WTC11 (cell line): ENCODE data around the gene CRBN. TPM values are rescaled to one million over a fixed set of nuclear protein-coding genes. Genes with fewer than 3 reads are reported as not detected.

Experiments
- ATAC-seq: fragments of 200-7000 bp; cut with Tn5 transposase; 2 replicates; pipeline ENCODE4 v1.10.0; 2021; ENCODE audit warnings: mild to moderate bottlenecking, moderate library complexity
- CTCF ChIA-PET: fragments of 300-600 bp; sonication (Branson Sonifier 250); formaldehyde crosslinking; loops from one replicate; lab custom pipeline; 2021; ENCODE audit warnings: antibody characterized with exemption; lab: Charles Lee
- POLR2A ChIA-PET: fragments of 350-600 bp; sonication (Branson Sonifier 250); formaldehyde crosslinking; loops from one replicate; lab custom pipeline; 2021; ENCODE audit warnings: antibody characterized with exemption; lab: Charles Lee
- DNase-seq: peaks from one replicate; pipeline ENCODE4 v3.0.0; 2021; ENCODE audit warnings: low spot score
- H3K27ac Mint-ChIP-seq: 2 replicates; pipeline ENCODE4 v1.8.0; 2021; ENCODE audit warnings: mixed read lengths
- H3K27me3 Mint-ChIP-seq: 2 replicates; pipeline ENCODE4 v1.8.0; 2021; ENCODE audit warnings: low read depth, mild to moderate bottlenecking, moderate library complexity, mixed read lengths
- H3K36me3 Mint-ChIP-seq: 2 replicates; pipeline ENCODE4 v1.8.0; 2021; ENCODE audit warnings: mixed read lengths
- H3K4me1 Mint-ChIP-seq: 2 replicates; pipeline ENCODE4 v1.8.0; 2022; ENCODE audit warnings: mixed read lengths
- H3K4me3 Mint-ChIP-seq: 2 replicates; pipeline ENCODE4 v1.8.0; 2021; ENCODE audit warnings: mild to moderate bottlenecking, moderate library complexity, mixed read lengths
- H3K9me3 Mint-ChIP-seq: 2 replicates; pipeline ENCODE4 v1.8.0; 2021; ENCODE audit warnings: mixed read lengths
- AFF4 ChIP-seq: sonication (generic); formaldehyde crosslinking; IDR thresholded peaks from 2 replicates; pipeline ENCODE4 v1.8.1; 2023; ENCODE audit warnings: mild to moderate bottlenecking, missing genetic modification reagents, borderline replicate concordance
- ATF1 ChIP-seq: sonication (generic); formaldehyde crosslinking; IDR thresholded peaks from 2 replicates; pipeline ENCODE4 v1.8.1; 2023; ENCODE audit warnings: mild to moderate bottlenecking, moderate library complexity, missing genetic modification reagents
- ATF6 ChIP-seq: sonication (generic); formaldehyde crosslinking; IDR thresholded peaks from 2 replicates; pipeline ENCODE4 v1.8.1; 2023; ENCODE audit warnings: mild to moderate bottlenecking, missing genetic modification reagents
- CREB1 ChIP-seq: sonication (generic); formaldehyde crosslinking; IDR thresholded peaks from 2 replicates; pipeline ENCODE4 v1.8.0; 2023; ENCODE audit warnings: mild to moderate bottlenecking, missing genetic modification reagents
- CTCF ChIP-seq: fragments of 200-600 bp; IDR thresholded peaks from 2 replicates; pipeline ENCODE4 v1.8.0; 2022; ENCODE audit warnings: antibody characterized with exemption
- ERG ChIP-seq: fragments of 250-450 bp; sonication (Bioruptor Pico); IDR thresholded peaks from 2 replicates; pipeline ENCODE4 v1.8.0; 2021; ENCODE audit warnings: mild to moderate bottlenecking
- FOXJ3 ChIP-seq: sonication (generic); formaldehyde crosslinking; IDR thresholded peaks from 2 replicates; pipeline ENCODE4 v1.9.0; 2021; ENCODE audit warnings: missing genetic modification reagents, mild to moderate bottlenecking, borderline replicate concordance
- FOXP4 ChIP-seq: sonication (generic); formaldehyde crosslinking; IDR thresholded peaks from 2 replicates; pipeline ENCODE4 v1.8.0; 2022; ENCODE audit warnings: mild to moderate bottlenecking, missing genetic modification reagents
- GRHL2 ChIP-seq: fragments of 250-450 bp; sonication (Bioruptor Pico); IDR thresholded peaks from 2 replicates; pipeline ENCODE4 v1.8.0; 2022; ENCODE audit warnings: mild to moderate bottlenecking, moderate library complexity; ENCODE audit not compliant: insufficient replicate concordance, severe bottlenecking
- GTF2I ChIP-seq: fragments of 250-450 bp; sonication (Bioruptor Pico); conservative IDR thresholded peaks from 2 replicates; pipeline ENCODE4 v1.4.0; 2021; ENCODE audit warnings: mild to moderate bottlenecking
- MLX ChIP-seq: sonication (generic); formaldehyde crosslinking; IDR thresholded peaks from 2 replicates; pipeline ENCODE4 v1.8.1; 2023; ENCODE audit warnings: mild to moderate bottlenecking, missing genetic modification reagents, moderate library complexity
- NR3C1 ChIP-seq: sonication (generic); formaldehyde crosslinking; conservative IDR thresholded peaks from 2 replicates; pipeline ENCODE4 v1.8.1; 2023; ENCODE audit warnings: low read depth, mild to moderate bottlenecking, missing genetic modification reagents
- OVOL2 ChIP-seq: fragments of 250-450 bp; sonication (Bioruptor Pico); IDR thresholded peaks from 2 replicates; pipeline ENCODE4 v1.9.0; 2021; ENCODE audit warnings: mild to moderate bottlenecking, borderline replicate concordance
- SMAD4 ChIP-seq: sonication (generic); formaldehyde crosslinking; IDR thresholded peaks from 2 replicates; pipeline ENCODE4 v1.8.0; 2022; ENCODE audit warnings: mild to moderate bottlenecking, missing genetic modification reagents
- SP1 ChIP-seq: sonication (generic); formaldehyde crosslinking; conservative IDR thresholded peaks from 2 replicates; pipeline ENCODE4 v1.8.1; 2022; ENCODE audit warnings: missing genetic modification reagents
- ZNF121 ChIP-seq: sonication (generic); formaldehyde crosslinking; IDR thresholded peaks from 2 replicates; pipeline ENCODE4 v1.8.0; 2023; ENCODE audit warnings: missing genetic modification reagents
- ZNF219 ChIP-seq: sonication (generic); formaldehyde crosslinking; IDR thresholded peaks from 2 replicates; pipeline ENCODE4 v1.8.0; 2023; ENCODE audit warnings: missing genetic modification reagents, mild to moderate bottlenecking, borderline replicate concordance
- ZSCAN18 ChIP-seq: fragments of 250-450 bp; sonication (Bioruptor Pico); IDR thresholded peaks from 2 replicates; pipeline ENCODE4 v2.1.2; 2022; ENCODE audit warnings: mild to moderate bottlenecking, moderate library complexity
- total RNA-seq: library from RNA; stranded (reverse); gene quantifications from 3 replicates; pipeline ENCODE4 v1.2.3, GENCODE V29; 2021

The CRBN gene
- total RNA-seq, 1 experiment from 2014 or later = 24.4 TPM

- H3K4me1 Mint-ChIP-seq = no peaks in the 10 kb centered on the region
- ChIA-PET POLR2A (no interaction called here), CTCF (no interaction called here)
- ATAC-seq (no peak), DNase-seq (no peak)
- no peaks in the 10 kb centered on the region for H3K27me3 Mint-ChIP-seq
- TF ChIP-seq ERG (no peak), FOXJ3 (CRISPR knock-in tag) (no peak), GRHL2 (CRISPR knock-in tag) (no peak), NR3C1 (CRISPR knock-in tag) (no peak), SP1 (CRISPR knock-in tag) (no peak), AFF4 (CRISPR knock-in tag) (no peak), OVOL2 (CRISPR knock-in tag) (no peak), SMAD4 (CRISPR knock-in tag) (no peak), ATF6 (CRISPR knock-in tag) (no peak), ZSCAN18 (CRISPR knock-in tag) (no peak), MLX (no peak), ATF1 (CRISPR knock-in tag) (no peak), ZNF219 (no peak), CREB1 (no peak), CTCF (no peak), GTF2I (CRISPR knock-in tag) (no peak), FOXP4 (CRISPR knock-in tag) (no peak), ZNF121 (CRISPR knock-in tag) (no peak)
- TF ChIP-seq, all 79 proteins: peak for 0
- H3K27ac Mint-ChIP-seq = no peak overlapping the region
- H3K9me3 Mint-ChIP-seq = no peaks in the 10 kb centered on the region
- H3K4me3 Mint-ChIP-seq = no peak overlapping the region
- H3K36me3 Mint-ChIP-seq = peaks cover 34% of the 10 kb centered on the region
Observed at GRCh38 chr3:3172627-3173026, 6.9 kb downstream of the CRBN start.
